Activated T-cell treated with anti-CD3 and anti-CD28 coated beads, Interleukin-2, amount 50 U/mL, for 1 hour (primary cell): ENCODE data around the gene MLLT10.

Experiments used
- DNase-seq: peaks from one replicate; pipeline ENCODE4 v3.0.0-alpha.2; 2020

MLLT10 gene

DNA sequence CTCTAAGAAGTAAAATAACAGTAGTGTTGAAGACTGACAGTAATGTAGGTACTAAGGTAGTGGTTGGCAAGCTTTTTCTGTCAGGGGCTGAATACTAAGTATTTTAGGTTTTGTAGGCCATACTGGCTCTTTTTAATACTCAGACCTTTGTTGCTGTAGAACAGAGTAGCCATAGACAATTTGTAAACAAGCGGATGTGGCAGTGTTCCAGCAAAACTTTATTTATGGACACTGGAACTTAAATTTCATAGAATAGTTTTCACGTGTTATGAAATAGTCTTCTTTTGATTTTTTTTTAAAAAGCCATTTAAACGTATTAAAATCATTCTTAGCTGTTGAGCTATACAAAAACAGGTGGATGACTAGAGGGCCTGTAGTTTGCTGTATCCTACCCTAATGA, 121.2 kb downstream of the MLLT10 start:
- DNase-seq = no peak

DNA sequence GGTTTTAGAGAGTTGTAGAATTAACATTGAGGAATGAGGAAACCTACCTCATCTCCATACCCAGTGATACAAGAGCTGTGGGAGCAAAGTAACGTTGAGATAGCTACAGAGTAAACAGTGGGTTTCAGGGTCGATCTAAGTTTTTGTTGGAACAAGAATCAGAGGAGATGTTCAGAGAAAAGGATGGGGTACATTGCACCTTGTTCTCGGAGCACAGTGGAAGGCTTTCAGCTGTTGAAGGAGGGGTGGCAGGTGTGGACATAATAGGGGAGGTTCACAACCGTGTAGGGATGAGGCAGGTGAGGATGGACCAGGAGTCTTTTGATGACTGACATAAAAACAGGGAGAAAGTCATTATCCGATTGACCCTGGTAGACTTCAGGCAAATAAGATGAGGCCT, 121.7 kb downstream of the MLLT10 start:
- DNase-seq = no peak

DNA sequence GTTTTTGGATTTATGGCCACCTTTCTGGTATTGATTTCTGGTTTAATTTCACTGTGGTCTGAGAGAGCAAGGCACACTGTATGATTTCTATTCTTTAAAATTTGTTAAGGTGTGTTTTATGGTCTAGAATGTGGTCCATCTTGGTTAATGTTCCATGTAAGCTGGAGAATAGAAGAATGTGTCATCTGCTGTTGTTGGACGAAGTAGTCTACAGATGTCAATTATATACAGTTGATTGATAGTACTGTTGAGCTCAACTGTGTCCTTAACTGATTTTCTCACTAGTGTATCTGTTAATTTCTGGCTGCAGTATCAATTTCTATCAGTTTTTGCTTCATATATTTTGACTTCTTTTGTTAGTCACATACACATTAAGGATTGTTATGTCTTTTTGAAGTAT, 127.1 kb downstream of the MLLT10 start:
- no peak for DNase-seq

DNA sequence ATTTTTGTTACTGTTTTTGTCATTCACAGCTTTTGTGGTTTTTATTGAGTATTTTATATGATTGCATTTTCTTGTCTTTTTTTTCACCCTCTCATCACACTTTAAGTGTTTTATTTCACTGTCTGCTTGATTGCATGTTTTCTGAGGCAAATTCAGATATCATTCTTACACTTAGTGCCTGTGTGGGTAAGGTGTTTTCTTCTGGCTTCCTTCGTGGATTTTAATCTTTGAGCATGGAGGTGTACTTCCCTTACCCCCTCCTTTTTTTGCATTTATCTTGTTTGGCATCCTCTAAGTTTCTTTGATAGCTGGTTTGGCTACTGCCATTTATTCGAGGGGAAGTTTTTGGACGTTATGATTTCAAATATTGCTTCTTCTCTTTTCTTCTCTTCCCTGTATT, 127.9 kb downstream of the MLLT10 start:
- no peak for DNase-seq

DNA sequence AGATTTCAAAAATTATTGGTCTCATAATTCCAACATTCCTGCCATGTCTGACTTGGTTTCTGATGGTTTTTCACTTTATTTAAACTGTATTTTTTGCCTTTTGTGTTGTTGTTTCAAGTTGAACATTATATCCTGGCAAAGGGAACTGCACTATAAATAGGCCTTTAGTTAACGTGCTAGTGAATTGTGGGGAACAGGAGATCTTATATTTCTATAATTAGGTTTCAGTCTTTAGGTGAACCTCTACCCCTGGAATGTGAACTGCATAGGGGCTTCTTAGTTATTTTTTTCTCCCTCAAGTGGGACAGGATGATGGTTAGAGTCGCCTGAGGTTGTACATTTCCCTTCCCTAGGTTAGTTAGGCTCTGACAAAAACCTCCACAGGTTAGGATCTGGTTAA, 128.6 kb downstream of the MLLT10 start:
- DNase-seq = no peak

DNA sequence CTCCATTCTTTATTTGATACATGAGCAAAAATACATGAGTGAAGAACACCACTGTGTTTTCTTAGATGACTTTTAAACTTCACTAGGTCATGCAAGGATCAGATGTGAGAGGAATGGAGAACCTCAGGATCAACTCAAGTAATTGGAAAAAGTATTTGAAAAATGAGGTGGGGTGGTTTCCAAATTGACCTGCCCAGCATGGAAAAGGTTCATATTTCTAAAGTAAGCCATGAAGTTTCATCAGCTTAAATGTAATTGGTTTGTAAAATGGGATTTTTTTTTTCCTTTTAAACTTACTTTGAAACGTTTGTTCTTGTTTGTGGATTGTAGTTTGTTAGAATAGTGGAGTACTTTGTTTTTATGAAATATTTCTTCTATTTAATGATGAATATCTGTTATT, 134.8 kb downstream of the MLLT10 start:
- DNase-seq = no peak

DNA sequence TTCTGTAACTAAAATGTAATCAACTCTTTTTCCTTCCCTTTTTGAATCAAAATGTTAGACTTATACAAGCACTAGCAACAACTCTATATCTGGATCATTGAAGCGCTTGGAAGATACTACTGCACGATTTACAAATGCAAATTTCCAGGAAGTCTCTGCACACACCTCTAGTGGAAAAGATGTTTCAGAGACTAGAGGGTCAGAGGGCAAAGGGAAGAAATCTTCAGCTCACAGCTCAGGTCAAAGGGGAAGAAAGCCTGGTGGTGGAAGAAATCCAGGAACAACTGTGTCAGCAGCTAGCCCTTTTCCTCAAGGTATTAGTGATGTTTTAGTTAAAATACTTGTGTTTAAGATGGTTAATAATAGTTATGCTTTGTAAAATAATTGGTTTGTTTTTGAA, 136.4 kb downstream of the MLLT10 start:
- no peak for DNase-seq

DNA sequence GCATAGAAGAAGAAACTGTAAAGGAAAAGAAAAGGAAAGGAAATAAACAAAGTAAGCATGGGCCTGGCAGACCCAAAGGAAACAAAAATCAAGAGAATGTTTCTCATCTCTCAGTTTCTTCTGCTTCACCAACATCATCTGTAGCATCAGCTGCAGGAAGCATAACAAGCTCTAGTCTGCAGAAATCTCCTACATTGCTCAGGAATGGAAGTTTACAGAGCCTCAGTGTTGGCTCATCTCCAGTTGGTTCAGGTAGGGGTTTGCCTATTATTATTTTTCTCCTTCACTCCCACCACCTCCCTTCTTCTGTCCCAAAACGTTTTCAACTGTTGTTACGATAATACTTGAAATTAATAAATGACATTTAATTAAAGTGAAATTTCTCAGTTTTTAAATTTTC, 139.6 kb downstream of the MLLT10 start:
- no peak for DNase-seq

DNA sequence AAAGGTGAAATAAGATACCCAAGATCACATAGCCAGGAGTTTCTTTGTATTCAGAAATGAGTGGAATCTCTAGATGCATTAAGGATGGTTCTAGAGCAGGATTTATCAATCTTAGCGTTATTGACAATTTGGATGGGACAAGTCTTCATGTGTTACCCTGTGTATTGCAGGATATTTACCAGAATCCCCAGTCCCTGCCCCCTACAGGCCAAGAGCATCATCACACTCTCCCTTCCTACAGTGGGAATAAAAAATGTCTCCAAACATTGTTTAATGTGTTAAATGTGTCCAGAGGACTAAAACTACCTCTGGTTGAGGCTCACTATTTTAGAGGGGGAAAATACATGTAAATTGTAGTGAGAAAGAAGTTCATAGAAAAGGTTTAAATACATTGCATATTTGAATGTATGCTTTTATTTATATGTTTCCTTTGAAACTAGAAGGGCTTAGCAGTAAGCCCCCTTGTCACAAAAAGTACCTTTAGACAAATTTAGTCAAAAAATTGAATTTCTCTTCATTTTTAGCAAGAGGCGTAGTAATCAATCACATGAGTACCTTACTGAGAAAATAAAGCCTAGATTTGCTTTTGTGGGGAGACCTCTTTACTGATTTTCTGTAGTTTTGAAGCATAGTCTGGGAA, 141.2 kb downstream of the MLLT10 start:
- no peak for DNase-seq

DNA sequence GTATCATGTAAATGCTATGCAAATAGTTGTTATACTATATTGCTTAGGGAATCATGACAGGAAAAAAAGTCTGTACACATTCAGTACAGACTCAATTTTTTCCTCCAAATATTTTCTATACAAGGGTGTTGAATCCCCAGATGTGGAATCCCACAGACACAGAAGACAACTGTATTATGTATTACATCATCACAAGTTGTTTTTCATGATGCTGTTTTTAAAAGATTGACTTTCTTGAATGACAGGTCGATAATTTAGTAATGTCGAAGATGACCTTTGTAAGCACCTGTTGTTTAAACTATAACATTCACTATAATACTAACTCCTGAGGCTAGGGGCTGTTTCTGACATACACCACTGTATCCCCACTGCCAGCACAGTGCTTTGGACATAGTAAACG, 143.5 kb downstream of the MLLT10 start:
- DNase-seq = no peak

DNA sequence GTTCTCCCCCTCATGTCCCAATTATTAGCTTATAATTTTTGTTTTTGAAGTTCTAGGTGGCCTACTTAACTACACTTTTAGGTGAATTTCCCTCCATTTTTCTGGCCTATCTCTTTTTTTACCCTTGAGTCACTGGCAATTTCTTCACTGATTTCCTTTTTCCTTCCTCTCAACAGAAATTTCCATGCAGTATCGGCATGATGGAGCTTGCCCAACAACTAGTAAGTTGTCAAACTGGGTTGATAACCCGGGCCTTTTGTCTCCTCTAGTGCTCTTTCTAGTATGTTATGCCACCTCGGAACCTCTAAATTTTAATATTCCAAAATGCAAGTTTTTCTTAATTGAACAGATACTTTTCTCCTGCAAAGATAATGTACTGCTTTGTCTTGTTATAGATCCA, 147.1 kb downstream of the MLLT10 start:
- DNase-seq = no peak

DNA sequence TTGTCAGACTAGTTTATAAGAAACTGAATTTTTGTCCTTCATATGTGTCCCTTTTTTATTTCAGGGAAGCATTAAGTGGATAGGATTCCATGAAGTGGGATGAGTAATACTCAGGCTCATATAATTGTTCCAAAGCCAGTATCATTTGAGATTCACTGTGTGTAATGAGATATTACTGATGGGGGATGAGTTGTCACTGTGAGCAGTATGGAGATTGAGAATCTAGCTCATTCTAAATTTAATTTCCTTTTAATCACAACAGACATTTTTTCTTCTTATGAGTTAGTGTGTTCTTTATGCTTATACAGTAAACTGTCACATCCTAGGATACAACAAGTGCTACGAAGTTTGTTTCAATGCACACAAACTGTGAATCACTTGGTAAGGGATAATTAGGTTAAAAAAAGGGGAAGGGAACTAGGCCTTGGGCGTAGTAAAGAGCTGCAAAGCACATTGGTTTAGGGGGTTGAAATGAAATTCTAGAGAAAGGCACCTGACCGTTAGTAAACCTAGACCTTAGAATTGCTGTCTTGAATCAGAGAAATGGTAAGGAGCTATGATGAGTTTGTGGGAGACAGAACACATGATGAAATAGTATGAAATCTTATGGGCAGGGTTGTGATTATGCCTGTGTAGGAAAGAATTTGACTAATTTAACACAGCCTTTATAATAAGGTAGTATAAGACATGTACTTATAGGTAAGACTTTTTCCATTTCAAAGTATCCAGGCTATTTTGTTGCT, 153.4 kb downstream of the MLLT10 start:
- no peak for DNase-seq

DNA sequence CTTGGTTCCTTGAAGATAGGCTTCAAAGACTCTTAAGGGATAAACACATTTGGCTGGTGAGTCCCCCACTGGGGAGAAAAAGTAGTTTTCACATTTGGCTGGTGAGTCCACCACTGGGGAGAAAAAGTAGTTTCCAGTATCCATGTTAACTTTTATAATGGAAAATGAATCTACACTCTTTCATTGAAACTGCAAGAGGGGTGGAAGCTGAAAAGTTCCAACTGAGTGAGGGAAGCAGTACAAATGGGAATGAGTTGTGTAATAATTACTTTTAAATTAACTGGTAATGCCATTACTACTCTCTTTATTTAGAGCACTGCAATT, 153.9 kb downstream of the MLLT10 start:
- no peak for DNase-seq

DNA sequence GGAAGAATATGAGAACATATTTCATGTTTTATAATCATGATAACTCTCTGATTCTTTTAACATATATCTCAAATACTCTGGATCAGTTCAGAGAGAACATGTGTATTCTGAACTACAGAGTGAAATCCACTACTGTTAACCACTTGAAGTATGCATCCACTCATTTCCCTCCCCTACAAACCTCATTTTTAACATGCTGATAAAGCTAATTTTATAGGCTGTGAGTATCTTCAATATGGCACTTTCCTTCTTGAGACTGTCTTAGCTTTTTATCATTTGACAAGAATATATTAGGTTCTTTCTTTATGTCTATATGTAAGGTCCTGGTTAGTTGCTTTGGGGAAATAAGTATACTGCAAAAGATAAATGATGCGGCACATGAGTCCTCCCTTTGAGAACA, 154.8 kb downstream of the MLLT10 start:
- no peak for DNase-seq

DNA sequence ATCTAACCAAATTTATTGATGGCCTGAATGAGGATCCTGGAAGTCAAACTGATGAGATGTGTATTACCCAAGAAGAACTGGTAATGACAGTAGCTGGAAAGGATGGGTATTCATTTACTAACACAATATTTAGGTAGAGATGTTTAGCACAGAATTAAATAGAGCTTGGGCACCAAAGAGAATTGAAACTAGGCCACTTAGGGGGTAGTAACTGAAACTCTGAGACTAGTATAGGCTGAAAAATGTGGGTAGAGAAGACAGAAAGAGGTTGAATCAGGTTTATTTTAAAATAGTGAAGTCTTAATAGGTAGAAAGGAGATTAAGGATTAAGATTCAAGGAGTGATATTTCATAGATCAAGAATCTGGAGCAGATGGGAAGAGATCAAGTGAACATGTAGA, 155.8 kb downstream of the MLLT10 start:
- DNase-seq = no peak

DNA sequence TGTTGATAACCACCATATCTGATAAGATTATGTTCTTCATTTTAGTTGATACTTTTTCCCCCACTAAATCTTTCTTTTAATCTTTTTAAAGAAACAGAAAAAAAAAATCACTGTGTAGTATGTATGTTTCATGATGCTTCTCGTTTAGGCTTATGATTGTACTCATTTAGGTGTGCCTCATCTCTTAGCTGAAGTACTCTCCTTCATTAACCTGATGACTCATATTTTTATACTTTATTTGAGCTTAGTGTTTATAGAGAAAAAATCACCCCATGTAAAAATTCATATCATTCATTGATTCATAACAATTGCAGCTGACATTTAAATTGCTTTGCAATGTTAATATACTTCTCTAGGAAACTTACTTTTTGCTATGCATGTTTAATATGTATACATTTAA, 158.9 kb downstream of the MLLT10 start:
- DNase-seq = no peak

DNA sequence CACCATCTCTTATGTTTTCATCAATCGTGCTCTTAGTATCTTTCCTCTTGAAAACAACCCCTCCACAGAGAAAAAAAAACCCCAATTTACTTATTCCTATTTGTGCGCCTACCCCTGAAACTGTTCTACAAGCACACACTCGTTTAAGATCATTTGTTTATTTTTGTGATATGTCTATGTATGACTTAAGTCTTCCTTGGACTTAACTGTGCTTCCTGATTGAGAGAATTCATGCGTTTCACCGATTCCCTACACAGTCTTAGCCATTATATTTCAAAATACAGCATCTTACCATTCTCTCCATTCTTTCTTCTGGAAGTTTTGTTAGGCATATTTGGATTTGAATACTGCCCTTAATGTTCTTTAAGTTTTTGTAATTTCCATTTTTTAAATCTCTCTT, 159.4 kb downstream of the MLLT10 start:
- no peak for DNase-seq

DNA sequence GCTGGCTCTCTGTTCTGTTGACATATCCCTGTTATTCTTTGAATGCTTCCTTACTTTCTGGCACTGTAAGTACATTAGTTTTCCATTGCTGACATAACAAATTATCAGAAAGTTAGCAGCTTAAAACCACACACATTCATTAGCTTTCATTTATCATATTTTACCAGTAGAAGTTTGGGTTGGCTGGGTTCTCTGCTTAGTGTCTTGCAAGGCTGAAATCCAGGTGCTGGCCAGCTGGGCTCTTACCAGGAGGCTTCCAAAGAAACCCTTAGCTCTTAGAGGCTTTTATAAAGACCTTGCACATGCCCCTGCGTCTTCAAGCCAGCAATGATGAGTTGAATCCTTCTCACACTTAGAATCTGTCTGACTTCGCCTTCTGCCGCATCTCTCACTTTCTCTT, 160.6 kb downstream of the MLLT10 start:
- DNase-seq = no peak

DNA sequence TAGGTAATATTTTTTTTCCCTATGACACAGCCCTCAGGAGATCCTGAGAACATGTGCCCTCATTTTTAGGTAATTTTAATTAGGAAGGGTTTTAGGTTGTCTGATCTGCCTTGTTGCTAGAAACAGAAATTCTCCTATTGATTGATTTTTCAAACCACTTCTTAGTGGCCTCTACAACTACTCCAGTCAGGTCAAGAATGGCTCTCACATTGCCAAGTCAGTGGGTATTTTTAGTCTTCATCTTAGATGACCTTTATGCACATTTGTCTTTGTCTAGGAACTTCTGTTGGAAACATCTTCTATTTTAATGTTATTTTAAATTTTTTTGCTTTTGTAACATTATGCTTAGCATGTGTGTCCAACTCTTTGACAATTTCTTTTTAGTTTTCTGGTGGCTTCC, 162.3 kb downstream of the MLLT10 start:
- DNase-seq = no peak

DNA sequence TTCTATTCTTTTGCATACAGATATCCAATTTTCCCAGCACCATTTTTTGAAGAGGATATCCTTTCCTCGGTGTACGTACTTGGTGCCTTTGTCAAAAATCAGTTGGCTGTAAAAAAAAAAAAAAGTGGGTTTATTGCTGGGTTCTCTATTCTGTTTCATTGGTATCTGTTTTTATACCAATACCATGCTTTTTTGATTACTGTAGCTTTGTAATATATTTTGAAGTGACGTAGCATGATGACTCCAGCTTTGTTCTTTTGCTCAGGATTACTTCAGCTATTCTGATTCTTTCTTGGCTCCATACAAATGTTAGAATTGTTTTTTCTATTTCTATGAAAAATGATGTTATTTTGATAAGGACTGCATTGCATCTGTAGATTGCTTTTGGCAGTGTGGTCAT, 165.5 kb downstream of the MLLT10 start:
- no peak for DNase-seq

DNA sequence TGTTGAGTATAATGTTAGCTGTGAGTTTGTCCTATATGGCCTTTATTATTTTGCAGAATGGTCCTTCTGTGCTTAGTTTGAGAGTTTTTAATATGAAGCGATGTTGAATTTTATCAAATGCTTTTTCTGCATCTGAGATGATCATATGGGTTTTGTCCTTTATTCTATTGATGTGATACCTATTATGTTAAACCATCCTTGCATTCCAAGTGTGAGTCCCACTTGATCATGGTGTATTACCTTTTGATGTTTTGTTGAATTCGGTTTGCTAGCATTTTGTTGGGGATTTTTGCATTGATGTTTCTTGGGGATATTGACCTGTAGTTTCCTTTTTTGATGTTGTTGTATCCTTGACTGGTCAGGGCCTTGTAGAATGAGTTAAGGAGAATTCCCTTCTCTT, 166.4 kb downstream of the MLLT10 start:
- no peak for DNase-seq

DNA sequence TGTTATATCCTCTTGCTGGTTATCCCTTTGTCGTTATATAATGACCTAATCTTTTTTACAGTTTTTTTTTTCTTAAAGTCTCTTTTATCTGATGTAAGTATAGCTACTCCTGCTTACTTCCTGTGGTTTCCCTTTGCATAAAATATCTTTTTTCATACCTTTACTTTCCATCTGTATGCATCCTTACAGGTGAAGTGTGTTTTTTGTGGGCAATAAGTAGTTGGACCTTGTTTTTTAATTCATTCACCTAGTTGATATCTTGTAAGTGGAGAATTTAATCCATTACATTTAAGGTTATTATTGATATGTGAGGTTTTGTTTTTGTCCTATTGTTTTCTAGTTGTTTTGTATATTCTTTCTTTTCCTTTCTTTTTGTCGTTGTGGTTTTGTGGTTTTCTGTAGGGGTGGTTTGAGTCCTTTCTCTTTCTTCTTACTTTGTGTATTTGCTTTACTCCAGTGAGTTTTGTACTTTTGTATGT, 168.6 kb downstream of the MLLT10 start:
- DNase-seq = no peak

DNA sequence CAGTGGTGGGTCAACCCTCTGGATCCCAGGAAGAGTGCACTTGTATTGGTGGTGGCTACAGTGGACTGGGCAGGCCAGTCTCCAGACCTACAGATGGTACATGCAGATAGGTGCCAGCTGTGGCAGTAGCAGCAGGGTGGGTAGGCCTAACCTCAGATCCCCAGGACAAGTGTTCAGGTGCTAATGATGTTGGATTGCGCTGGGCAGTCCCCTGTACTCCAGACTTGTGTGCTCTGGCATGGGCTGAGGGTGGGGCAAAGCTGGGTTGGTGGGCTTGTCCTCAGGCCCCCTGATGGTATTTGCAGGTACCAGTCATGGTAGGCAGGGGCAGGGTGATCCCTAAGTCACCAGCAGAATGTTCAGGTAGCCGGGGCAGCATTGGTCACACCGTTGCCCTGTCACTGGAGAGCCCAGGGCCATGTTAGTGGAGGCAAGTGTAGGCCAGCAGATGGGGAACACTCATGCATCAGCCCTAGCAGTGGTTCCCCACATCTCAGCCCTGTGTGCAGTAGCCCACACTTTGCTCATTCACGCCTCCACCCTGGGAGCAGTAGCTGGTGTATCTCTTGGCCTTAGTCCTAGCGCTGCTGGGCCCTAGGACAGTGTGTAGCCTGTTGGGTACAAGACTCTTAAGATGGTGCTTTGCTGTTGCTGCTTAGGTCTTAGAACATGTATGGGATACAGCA, 171.3 kb downstream of the MLLT10 start:
- no peak for DNase-seq

DNA sequence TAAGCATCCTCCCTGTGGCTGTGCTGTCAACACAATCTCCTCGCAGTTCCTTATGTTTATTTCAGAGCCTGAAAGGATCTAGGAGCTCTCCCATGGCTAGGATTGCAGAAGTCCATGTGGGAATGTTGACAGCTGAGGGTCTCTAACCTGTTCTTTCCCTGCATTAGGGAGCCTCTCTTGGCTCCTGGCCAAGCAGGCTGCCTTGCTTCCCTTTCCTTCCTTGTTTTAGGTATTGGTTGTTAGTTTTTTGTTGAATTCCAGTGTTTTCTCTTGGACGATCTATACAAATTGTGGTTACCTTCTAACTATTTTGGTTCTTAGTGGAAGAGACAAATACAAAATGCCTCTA, 171.8 kb downstream of the MLLT10 start:
- DNase-seq = no peak

DNA sequence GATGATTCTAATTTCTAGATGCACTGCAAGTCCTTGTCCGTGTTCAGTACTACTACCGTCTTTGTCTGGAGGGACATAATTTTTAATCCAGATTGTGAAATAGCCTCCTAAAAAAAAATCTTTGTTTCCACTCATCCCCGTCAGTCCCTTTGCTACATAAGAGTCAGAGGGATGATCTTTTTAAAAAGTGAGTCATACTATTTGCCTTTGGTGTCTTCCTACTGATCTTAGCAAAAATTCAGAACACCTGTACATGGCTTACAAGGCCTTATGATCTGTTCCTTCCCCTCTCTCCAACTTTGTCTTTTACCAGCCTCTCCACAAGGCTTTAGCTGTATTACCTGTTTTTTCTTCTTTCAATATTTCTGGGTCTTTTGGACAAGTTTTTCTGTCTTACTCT, 173.5 kb downstream of the MLLT10 start:
- DNase-seq = no peak
